HG03095 (cell line): ENCODE measurements around the gene AVEN.
"Not testable (repeated sequence)": the region's sequence is repeated elsewhere in the genome, so short reads cannot be mapped to it uniquely, and the experiment has no call there.

Source experiments
- ATAC-seq: cut with Tn5 transposase; IDR thresholded peaks from one replicate; pipeline ENCODE4 v1.9.1; 2021; ENCODE audit warnings: moderate library complexity; ENCODE audit not compliant: unreplicated experiment

AVEN gene

DNA sequence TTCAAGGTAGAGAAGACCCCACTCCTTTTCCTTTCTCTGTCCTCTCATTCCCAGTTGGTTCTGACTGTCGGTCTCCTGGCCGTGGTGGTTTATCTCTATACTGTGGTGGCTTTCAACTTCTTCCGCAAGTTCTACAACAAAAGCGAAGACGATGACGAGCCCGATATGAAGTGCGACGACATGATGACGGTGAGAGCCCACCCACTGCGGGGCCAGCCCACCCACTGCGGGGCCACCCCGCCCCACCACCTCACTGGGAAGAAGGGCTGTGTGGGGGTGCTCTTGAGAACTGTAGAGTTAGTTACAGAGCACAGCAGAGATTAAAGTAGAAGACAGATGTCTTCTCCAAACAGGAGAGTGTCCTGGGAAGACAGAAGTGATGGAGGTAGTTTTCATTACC lies 181.3 kb downstream of the AVEN start:
- ATAC-seq = no peak

DNA sequence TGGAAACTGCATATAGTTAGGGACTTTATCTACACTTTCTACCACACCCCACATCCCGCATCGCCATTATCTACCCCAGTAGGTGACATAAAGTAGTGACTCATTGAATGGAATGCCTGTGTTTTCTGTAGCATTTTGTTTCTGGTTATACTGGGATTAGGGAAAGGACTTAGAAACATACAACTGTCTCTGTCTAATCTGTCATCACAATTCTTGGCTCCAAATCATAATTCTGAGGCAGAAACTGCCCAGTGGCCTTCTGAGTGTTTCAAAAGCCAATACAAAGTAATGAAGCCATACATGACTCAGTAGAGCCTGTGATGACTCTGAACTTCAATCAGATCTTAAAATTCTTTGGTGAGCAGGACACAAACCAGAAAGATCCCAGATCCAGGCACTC lies 186.4 kb downstream of the AVEN start:
- no peak for ATAC-seq

DNA sequence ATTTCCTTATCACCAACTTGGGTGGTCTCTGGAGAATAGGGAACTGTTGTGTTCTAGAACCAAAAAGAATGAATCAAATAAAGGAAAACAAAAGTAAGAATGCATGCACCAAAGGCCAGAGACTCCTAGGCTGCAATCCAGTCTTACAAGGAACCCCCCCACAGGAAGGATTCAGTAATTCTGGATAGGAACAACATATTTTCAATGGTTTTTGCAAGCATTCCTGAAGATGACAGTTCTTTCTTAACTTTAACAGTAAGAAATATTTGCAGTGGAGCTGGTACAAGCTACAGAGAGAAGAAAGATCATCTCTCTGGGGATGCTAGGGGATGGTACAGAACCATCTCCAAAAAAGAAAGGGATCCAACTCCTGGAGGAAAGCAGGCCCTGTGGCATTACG lies 186.9 kb downstream of the AVEN start:
- ATAC-seq = no peak

DNA sequence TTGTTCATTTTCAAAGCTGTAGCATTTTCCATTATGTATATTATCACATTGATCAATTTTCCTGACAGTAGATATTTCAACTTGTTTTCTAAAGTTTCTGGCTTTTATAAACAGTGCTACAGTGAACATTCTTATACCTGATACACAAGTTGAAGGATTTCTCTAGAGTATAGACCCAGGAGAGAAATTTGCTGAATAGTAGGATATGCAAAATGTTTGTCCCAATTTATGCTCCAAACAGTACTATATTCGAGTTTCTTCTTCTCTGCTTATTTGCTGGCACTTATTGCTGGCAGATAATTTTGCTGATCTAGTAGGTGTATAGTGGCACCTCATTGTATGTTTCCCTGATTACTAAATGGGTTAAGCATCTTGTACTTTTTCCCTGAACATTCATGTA lies 187.9 kb downstream of the AVEN start:
- ATAC-seq = no peak

DNA sequence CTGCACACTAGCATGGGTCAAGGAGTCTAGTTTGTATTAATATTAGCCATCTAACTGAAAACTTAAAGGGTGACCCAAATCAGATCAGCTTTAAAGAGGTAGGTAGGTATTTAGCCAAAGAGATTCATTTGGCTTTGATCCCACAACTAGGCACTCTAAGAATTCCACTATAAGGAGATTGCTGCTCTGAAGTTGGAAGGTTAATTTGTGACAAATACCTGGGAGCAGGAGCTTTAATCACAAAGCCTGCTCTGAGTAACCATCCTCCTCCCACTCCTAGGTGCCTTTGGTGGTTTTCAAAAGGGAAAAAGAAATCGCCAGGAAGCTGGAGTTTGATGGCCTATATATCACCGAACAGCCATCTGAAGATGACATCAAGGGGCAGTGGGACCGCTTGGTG lies 191.0 kb downstream of the AVEN start:
- ATAC-seq = no peak

DNA sequence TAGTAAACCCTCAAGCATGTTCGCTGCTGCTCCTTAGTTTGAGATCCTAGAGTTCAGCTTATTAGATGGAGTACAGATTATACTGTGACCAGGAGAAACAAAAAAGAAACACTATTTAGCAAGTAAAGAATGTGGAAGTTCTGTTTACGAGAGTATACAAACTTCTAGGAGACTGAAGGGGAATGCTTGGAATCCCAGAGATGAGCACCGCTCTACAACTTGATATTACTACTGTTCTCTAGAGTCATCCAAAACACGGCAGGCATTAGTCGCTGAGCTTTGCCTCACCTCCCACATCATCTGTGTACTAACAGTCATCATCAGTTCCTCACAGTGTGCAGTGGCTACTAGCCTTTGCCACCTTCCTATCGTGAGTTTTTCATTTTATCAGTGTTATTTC lies 192.1 kb downstream of the AVEN start:
- ATAC-seq = no peak

DNA sequence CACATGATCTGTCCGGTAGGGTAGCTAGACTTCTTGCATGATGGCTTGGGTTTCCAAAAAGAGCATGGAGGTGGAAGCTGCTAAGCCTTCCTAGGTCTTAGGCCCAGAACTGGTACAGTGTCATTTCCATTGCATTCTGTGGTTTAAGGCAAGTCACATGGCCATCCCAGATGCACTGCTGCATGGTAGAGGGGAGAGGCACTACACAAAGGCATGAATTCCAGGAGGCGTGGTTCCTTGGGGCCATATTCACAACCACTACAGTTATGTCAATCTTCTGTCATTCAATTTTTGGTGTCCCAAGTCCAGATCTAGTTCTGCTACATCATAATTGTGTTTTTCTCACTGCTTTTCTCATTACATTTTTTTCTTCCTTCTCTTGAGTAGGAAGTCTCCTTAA lies 192.9 kb downstream of the AVEN start:
- ATAC-seq = no peak

DNA sequence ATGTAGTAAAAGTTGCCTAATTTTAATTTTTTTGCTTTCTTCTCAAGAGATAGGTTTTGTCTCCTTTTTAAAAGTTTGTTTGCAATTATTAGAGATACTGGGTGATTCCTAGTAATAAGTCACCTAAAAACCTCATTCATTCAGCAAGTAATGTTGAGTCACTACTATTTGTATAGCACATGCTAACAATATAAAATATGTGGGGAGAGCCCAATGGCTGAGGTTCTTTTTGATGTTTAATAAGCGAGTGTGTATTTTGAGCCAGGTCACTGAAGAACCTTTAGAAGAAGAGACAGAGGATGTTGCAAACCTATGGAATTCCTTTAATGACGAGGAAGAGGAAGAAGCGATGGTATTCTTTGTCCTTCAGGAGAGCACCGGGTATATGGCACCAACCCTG lies 194.4 kb downstream of the AVEN start:
- ATAC-seq = no peak

DNA sequence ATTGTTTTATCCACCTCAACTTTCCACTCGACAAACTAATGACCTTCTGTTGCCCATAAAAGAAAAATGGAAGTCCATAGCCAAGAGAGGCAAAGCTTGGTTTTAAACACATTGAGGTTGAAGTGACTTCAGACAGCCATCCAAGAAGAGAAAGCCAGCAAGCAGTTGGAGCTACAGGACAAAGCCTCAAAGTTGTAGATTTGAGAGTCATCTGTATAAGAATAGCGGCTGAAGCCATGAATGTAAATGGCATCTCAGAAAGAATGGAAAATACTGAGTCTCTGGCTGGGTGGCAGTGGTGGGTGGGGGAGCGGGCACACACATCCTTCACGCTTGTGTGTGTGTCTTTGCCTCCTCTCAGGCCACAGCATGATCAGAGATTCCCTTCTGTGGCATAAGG lies 194.8 kb downstream of the AVEN start:
- no peak for ATAC-seq

DNA sequence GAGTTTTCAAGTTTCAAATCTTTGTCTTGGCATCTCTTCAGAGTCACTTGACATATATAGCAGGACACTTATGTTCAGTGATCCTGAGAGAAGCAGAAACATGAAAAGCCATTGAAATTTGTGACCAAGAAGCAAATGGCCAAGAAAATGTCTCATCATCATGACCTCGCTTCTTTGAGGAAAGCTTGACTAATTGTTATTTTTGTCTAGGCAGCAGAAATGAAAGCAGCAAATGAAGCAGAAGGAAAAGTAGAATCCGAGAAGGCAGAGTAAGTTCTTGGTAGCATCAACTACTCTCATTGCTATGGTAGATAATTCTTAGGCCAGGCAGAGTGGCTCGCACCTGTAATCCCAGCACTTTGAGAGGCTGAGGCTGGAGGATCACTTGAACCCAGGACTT lies 198.4 kb downstream of the AVEN start:
- ATAC-seq = no peak

DNA sequence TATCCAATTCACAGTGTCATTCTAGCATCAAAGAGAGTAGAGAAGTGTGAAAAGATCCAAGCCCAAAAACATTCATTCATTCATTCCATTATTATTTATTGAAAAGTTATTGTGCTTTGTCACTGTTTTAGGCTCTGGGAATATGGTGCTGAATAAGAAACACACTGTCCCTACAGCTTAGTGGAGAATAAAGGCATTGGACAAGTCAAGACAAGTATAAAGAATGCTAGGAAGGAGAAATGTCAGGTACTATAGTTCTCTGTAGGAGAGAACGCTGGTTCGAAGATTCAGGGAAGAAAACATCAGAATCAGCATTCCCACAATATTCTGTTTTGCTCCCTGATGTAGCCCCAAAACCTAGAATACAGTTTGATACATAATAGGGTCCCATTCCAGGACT lies 199.5 kb downstream of the AVEN start:
- ATAC-seq = no peak

DNA sequence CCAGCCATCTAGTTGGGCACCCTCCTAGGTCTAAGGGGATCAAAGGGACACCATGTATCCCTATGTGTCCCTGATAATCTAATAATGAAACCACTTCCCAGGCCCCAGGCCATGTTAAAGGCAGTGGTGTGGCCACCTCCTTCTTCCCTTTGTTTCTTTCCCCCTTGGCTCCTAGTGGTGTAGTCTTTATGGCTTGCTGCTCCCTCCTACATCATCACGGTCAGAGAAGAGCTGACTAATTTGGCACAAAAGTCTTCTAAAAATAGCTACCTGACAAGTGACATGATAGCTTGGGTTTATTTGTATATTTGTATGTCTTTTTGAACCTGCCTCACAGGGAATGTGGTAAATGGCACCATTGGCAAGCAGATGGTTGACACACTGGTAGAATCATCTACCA lies 201.7 kb downstream of the AVEN start:
- ATAC-seq = no peak

DNA sequence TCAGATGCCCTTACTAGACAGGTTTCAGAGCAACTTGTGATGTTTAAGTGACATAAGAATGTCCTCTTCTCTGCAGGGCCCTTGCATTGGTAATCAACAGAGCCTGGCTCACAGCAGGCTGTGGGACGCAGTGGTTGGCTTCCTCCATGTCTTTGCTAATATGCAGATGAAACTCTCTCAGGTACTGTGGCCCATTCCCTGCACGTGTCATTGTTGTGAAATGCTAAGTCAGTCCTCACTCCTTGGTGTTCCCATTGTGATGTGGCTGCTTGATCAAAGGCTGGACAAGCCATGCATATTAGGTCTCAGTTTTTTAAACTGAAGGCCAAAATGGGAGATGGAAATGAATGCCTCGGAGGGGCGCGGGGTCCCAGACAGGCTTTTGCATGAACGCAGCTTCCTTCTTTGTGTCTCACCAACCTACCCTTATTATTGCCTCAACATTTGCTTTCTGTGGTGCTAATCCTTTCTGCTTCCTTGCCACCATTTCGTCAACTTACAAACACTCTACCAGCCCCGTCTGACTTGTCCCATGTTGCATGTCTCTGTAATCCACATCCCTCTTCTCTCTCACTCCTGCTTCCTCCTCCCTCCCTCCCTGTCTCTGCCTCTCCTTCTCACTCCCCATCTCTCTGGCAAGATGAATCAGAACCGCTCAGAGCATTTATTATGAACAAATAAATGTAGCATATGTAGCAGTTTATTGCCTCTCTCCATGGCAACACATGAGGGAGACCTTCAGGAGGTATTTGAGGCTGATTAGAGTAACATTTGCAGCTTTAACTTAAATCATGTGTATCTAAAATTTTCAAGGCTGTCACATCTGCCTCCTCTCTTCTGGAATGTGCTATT lies 203.9 kb downstream of the AVEN start:
- ATAC-seq = no peak

DNA sequence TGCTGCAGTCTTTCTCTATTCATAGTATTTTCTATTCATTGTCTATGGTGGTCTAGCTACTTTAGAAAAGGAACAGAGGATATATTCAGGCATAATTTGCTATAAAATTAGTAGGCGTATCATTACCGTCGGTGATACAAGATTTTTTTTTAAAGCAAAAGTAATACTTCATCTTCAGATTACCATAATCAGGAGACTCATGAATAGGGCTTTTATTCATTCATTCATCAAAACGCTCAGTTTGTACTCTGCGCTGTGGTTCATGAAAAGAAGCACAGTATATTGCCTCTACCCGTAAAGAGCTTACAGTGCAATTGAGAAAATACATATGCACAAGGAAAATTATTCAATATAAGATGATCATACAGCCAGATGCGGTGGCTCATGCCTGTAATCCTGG lies 207.4 kb downstream of the AVEN start:
- no peak for ATAC-seq

DNA sequence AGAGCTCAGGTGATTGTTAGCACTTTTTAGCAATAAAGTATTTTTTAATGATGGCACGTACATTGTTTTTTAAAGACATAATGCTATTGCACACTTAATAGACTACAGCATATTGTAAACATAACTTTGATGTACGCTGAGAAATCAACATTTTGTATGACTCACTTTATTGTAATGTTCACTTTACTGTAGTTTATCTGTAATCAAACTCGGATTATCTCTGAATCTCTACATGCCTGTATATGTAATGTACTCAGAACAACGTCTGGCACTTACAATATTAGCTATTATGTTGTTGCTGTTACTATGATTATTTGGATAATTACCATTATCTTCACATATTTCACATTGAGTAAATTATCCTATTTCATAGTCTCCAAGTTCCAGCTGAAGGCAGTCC lies 208.7 kb downstream of the AVEN start:
- no peak for ATAC-seq

DNA sequence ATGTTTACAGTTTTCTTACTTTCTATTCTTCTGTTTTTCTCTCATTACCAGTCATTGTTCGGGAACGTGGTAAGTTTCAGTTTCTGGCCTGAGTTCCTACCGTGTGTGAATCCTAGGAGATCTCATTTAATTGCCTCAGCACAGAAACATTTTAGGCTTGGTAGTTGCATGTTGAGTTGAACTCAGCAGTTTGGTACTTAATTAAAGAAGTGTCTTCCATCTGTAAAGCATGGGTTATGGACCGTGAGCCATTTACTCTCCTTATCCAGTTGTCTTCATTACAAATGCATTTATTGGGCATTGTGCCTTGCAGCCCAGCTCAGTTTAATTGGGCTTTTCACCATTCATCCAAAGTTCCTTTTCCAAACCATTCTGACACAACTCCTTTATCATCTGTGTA lies 212.8 kb downstream of the AVEN start:
- ATAC-seq = no peak

DNA sequence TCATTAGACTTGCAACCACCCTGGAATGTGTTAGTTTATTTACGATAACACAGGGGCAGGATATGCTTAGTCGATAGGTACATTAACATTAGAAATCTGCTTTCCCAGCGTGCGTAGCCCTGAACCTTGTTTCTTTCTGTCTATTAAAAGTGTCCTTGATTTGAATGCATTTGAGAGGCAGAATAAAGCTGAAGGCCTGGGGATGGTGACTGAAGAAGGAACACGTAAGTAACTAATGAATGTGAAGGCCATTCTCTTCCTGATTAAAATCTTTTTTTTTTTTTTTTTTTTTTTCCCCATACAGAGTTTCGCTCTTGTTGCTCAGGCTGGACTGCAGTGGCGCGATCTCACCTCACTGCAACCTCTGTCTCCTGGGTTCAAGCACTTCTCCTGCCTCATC lies 213.6 kb downstream of the AVEN start:
- no peak for ATAC-seq

DNA sequence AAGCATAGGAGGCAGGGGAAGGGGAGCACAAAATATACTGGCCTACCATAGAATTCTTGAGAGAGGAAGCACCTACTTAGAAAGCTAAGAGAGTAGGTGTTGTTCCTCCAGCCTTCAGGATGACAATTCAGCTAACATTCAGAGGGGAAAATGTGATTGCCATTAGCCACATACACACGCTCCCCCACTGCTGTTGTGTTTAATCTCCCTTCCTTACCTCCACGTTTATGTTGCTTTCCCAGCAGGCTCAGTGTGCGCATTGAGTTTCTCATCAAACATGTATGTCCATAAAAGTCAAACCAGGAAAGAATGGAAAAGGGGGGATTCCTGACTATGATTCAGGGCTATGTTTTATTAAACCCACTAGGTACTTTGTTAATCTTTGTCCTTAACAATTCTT lies 215.9 kb downstream of the AVEN start:
- no peak for ATAC-seq

DNA sequence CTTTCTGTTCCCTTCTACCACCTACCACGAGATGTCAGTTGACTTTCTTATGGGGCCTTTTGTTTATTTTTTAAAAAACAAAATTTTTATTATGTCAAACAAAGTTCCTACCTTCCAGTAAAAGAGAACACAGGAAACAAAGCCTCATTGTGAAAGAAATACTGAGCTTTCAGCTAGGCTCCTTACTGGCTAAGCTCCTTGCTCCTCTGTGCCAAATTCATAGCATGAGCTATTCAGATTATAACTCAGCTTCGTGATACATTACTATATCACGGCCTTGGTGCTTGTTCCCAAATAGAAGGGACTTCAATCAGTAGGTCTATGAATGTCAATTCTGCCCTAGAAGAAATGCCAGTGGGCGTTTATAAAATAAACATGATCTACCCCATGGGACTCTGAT lies 216.5 kb downstream of the AVEN start:
- no peak for ATAC-seq

DNA sequence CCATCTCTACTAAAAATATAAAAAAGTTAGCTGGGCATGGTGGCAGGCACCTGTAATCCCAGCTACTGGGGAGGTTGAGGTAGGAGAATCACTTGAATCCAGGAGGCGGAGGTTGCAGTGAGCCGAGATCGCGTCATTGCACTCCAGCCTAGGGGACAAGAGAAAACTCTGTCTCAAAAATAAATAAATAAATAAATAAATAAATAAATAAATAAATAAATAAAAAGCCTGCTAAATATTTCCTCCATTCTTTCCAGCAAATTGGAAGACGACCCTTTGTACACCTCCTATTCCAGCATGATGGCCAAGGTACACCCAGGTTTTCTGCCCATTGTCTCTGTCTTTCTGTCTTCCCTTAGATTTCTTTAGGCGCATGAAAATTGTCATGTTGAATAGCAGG lies 219.5 kb downstream of the AVEN start:
- ATAC-seq = not testable (repeated sequence)
